OCI-LY7 (cell line): ENCODE measurements around the gene ELMO1.

Experiments
- EZH2phosphoT487 ChIP-seq: fragments of 200-600 bp; sonication (generic); IDR thresholded peaks from 2 replicates; pipeline ENCODE4 v1.6.1; 2018; ENCODE audit warnings: low read depth, borderline replicate concordance, mild to moderate bottlenecking, mixed run types, antibody characterized with exemption, low read length, moderate library complexity, mixed read lengths
- TF ChIP-seq, protein P1 (sequence below): fragments of 200-600 bp; sonication (generic); conservative IDR thresholded peaks from 2 replicates; pipeline ENCODE4 v1.5.1; 2014; ENCODE audit warnings: mild to moderate bottlenecking, antibody characterized with exemption, low read length, moderate library complexity, mixed read lengths

DNA sequence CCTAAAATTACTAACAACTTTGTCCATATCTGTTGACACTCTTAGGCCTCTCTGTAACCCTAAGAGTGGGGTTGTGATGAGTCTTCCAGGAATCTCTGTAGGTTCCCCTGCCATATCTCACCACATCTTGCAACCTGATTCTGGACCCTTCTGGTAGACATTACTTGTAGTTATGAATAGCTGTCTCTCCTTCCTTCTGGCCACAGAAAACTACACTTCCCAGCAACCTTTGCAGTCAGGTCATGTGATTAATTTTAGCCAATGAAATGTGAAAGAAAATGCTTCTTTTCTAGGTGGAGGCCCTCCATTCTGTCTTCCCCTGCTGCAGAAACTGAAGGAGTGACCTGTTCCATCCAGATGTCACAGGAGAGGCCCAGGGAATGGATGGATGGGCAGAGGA, 576.8 kb downstream of the ELMO1 start:
- TF ChIP-seq, protein P1, sequence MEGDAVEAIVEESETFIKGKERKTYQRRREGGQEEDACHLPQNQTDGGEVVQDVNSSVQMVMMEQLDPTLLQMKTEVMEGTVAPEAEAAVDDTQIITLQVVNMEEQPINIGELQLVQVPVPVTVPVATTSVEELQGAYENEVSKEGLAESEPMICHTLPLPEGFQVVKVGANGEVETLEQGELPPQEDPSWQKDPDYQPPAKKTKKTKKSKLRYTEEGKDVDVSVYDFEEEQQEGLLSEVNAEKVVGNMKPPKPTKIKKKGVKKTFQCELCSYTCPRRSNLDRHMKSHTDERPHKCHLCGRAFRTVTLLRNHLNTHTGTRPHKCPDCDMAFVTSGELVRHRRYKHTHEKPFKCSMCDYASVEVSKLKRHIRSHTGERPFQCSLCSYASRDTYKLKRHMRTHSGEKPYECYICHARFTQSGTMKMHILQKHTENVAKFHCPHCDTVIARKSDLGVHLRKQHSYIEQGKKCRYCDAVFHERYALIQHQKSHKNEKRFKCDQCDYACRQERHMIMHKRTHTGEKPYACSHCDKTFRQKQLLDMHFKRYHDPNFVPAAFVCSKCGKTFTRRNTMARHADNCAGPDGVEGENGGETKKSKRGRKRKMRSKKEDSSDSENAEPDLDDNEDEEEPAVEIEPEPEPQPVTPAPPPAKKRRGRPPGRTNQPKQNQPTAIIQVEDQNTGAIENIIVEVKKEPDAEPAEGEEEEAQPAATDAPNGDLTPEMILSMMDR: no peak
- no peak for TF ChIP-seq EZH2phosphoT487
